ENCODE data around the gene FOXD4.
A peak's percentile ranks its signal among the peaks of the same experiment; 100 is the strongest.
"Not testable (repeated sequence)": the region's sequence is repeated elsewhere in the genome, so short reads cannot be mapped to it uniquely, and the experiment has no call there.

Gene FOXD4

DNA sequence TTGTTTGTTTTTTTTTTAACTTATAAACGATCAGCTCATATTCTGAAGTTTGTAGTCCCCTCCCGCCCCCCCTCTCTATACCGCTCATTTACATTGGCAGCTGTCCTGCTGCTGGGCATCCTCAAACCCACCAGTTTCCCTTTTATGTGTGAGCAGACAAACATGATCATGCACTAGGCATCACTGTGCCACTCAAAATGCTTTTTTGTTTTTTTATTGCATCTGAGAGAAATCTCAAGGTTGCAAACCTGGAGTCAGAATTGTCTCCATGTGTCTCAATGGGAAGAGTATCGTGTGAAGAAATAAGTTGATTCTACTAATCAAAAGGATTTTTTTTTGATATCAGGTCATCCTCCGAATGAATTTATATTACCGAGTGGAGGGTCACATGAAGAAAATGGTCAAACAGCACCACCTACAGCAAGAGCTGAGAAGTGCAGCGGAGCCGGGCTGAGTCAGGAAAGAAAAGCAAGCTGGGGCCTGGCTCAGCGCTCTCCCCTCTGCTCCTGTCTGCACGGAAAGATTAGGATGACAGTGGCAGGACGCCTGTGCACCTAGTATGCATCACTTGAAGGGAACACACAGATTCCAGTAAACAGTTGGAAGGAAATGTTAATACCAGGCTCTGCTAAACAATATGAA, 29.7 kb downstream of the FOXD4 start:
- H3K9me3 ChIP-seq (ENCODE audit: control insufficient read depth, insufficient read depth, low read depth, low read length); H3K9ac ChIP-seq (ENCODE audit: low read length); H3K27ac ChIP-seq (ENCODE audit: low read depth, low read length); H3K27me3 ChIP-seq (ENCODE audit: control insufficient read depth, insufficient read depth, low read length); H3K4me1 ChIP-seq (ENCODE audit: control insufficient read depth, insufficient read depth, low read length); H3K36me3 ChIP-seq (ENCODE audit: control insufficient read depth, insufficient read depth, low read length); H3K4me3 ChIP-seq (ENCODE audit: low read depth, low read length): not testable (repeated sequence)

DNA sequence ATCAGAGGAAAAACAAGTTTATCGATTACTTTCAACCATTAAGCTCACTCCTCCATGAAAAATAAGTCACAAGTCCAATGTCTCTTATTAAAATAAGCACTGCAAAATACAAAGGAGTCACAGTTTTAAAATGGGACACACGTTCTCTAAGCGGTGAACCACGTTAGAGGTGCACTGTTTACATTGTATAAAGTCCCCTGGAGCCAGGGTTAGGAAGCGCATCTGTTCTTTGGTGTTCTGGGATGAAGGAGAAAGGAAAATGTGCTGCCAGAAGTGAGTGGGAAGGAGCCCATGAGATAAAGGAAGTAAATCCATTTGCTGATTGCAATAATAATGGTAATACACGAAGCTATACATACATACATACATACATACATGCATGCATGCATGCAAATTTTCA, 30.4 kb downstream of the FOXD4 start:
- not testable (repeated sequence) for H3K4me1 ChIP-seq (ENCODE audit: control insufficient read depth, insufficient read depth, low read length); H3K27me3 ChIP-seq (ENCODE audit: control insufficient read depth, insufficient read depth, low read length); H3K36me3 ChIP-seq (ENCODE audit: control insufficient read depth, insufficient read depth, low read length); H3K27ac ChIP-seq (ENCODE audit: low read depth, low read length); H3K9ac ChIP-seq (ENCODE audit: low read length); H3K4me3 ChIP-seq (ENCODE audit: low read depth, low read length); H3K9me3 ChIP-seq (ENCODE audit: control insufficient read depth, insufficient read depth, low read depth, low read length)

GRCh38 chr9:87105-87504, 31.1 kb downstream of the FOXD4 start:
- H3K36me3 ChIP-seq (ENCODE audit: control insufficient read depth, insufficient read depth, low read length); H3K27ac ChIP-seq (ENCODE audit: low read depth, low read length); H3K4me3 ChIP-seq (ENCODE audit: low read depth, low read length); H3K9me3 ChIP-seq (ENCODE audit: control insufficient read depth, insufficient read depth, low read depth, low read length); H3K27me3 ChIP-seq (ENCODE audit: control insufficient read depth, insufficient read depth, low read length); H3K9ac ChIP-seq (ENCODE audit: low read length); H3K4me1 ChIP-seq (ENCODE audit: control insufficient read depth, insufficient read depth, low read length): not testable (repeated sequence)

DNA sequence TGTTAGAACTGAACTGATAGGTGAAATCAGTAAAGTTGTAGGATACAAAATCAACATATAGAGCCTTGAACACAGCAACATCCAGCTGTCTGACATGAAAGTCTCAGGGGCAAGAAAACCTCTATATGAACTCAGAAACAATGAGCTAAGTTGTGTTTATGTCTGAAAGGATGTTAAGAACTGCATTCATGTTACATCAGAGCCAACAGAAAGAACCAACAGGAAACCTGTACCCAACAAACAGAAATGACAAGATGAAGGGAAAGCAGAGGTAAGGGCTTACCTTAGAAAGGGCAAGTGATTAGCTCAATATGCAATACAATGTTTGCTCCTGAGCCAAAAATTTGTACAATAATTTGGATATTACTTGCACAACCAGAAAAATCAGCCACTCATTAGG, 31.5 kb downstream of the FOXD4 start:
- not testable (repeated sequence) for H3K4me1 ChIP-seq (ENCODE audit: control insufficient read depth, insufficient read depth, low read length); H3K27me3 ChIP-seq (ENCODE audit: control insufficient read depth, insufficient read depth, low read length); H3K9ac ChIP-seq (ENCODE audit: low read length); H3K27ac ChIP-seq (ENCODE audit: low read depth, low read length); H3K4me3 ChIP-seq (ENCODE audit: low read depth, low read length); H3K36me3 ChIP-seq (ENCODE audit: control insufficient read depth, insufficient read depth, low read length); H3K9me3 ChIP-seq (ENCODE audit: control insufficient read depth, insufficient read depth, low read depth, low read length)

DNA sequence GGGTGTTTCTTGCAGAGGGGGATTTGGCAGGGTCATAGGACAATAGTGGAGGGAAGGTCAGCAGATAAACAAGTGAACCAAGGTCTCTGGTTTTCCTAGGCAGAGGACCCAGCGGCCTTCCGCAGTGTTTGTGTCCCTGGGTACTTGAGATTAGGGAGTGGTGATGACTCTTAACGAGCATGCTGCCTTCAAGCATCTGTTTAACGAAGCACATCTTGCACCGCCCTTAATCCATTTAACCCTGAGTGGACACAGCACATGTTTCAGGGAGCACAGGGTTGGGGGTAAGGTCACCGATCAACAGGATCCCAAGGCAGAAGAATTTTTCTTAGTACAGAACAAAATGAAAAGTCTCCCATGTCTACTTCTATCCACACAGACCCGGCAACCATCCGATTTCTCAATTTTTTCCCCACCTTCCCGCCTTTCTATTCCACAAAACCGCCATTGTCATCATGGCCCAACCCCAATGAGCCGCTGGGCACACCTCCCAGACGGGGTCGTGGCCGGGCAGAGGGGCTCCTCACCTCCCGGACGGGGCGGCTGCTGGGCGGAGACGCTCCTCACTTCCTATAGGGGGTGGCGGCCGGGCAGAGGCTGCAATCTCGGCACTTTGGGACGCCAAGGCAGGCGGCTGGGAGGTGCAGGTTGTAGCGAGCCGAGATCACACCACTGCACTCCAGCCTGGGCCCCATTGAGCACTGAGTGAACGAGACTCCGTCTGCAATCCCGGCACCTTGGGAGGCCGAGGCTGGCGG, 35.1 kb downstream of the FOXD4 start:
- not testable (repeated sequence) for H3K27ac ChIP-seq (ENCODE audit: low read depth, low read length); H3K27me3 ChIP-seq (ENCODE audit: control insufficient read depth, insufficient read depth, low read length); H3K9me3 ChIP-seq (ENCODE audit: control insufficient read depth, insufficient read depth, low read depth, low read length); H3K4me1 ChIP-seq (ENCODE audit: control insufficient read depth, insufficient read depth, low read length); H3K36me3 ChIP-seq (ENCODE audit: control insufficient read depth, insufficient read depth, low read length); H3K4me3 ChIP-seq (ENCODE audit: low read depth, low read length); H3K9ac ChIP-seq (ENCODE audit: low read length)

DNA sequence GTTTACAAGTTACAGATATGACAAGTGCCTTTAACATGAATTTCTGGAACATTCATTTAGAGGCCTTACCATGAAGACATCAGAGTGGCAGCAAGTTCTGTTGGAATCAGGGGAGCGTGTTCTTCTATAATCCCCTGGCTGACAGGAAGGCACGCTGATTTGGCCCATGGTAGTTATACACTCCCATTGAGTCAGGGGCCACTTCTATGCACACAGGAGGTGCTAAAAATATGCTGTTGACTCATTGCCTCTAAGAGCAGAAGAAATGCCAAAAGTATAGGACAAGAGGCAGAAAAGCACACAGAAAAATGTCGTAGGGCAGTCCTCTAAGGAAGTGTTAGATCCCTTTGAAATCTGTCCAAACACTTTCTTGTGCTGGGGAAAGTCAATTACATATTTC, 39.9 kb downstream of the FOXD4 start:
- H3K4me1 ChIP-seq (ENCODE audit: control insufficient read depth, insufficient read depth, low read length); H3K27ac ChIP-seq (ENCODE audit: low read depth, low read length); H3K4me3 ChIP-seq (ENCODE audit: low read depth, low read length); H3K36me3 ChIP-seq (ENCODE audit: control insufficient read depth, insufficient read depth, low read length); H3K9ac ChIP-seq (ENCODE audit: low read length); H3K9me3 ChIP-seq (ENCODE audit: control insufficient read depth, insufficient read depth, low read depth, low read length): not testable (repeated sequence)
- H3K27me3 ChIP-seq (ENCODE audit: control insufficient read depth, insufficient read depth, low read length), result peaks cover 26% of the 10 kb centered on the region

- not testable (repeated sequence) for H3K4me1 ChIP-seq (ENCODE audit: control insufficient read depth, insufficient read depth, low read length); H3K27ac ChIP-seq (ENCODE audit: low read depth, low read length); H3K9me3 ChIP-seq (ENCODE audit: control insufficient read depth, insufficient read depth, low read depth, low read length); H3K4me3 ChIP-seq (ENCODE audit: low read depth, low read length); H3K36me3 ChIP-seq (ENCODE audit: control insufficient read depth, insufficient read depth, low read length); H3K9ac ChIP-seq (ENCODE audit: low read length)
- H3K27me3 ChIP-seq (ENCODE audit: control insufficient read depth, insufficient read depth, low read length), result peaks cover 41% of the 10 kb centered on the region
Measured at GRCh38 chr9:76389-76788, 41.8 kb downstream of the FOXD4 start.

DNA sequence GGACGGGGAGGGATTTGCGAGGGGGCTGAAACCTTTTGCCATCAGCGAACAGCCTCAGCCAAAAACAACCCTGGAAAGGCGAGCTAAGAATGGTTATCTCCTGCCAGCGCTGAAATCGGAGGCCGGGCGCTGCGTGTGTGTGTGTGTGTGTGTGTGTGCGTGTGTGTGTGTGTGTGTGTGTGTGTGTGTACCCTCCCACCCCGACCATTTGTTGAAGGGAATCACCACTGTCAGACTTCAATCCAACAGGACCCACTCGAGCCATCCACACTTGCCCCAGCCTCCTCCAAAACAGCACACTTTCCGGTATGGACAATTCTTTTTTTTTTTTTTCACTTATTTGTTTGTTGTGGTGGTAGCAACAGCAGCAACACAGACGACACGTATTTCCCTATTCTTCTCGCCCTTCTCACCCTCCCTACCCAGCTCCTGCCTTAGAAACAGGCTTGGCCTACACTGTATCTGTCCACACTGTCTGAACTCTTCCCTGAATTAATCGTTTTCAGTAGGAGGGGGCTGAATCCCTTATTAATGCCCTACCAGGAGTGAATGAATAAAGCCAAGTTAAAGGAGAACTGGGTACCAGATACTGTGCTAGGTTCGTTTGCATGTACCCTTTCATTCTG, 44.2 kb downstream of the FOXD4 start:
- H3K9me3 ChIP-seq (ENCODE audit: control insufficient read depth, insufficient read depth, low read depth, low read length); H3K4me1 ChIP-seq (ENCODE audit: control insufficient read depth, insufficient read depth, low read length); H3K36me3 ChIP-seq (ENCODE audit: control insufficient read depth, insufficient read depth, low read length); H3K27ac ChIP-seq (ENCODE audit: low read depth, low read length); H3K9ac ChIP-seq (ENCODE audit: low read length): not testable (repeated sequence)
- peak overlapping the region; percentile 60 for H3K4me3 ChIP-seq (ENCODE audit: low read depth, low read length)
- peaks cover 38% of the 10 kb centered on the region for H3K27me3 ChIP-seq (ENCODE audit: control insufficient read depth, insufficient read depth, low read length)

DNA sequence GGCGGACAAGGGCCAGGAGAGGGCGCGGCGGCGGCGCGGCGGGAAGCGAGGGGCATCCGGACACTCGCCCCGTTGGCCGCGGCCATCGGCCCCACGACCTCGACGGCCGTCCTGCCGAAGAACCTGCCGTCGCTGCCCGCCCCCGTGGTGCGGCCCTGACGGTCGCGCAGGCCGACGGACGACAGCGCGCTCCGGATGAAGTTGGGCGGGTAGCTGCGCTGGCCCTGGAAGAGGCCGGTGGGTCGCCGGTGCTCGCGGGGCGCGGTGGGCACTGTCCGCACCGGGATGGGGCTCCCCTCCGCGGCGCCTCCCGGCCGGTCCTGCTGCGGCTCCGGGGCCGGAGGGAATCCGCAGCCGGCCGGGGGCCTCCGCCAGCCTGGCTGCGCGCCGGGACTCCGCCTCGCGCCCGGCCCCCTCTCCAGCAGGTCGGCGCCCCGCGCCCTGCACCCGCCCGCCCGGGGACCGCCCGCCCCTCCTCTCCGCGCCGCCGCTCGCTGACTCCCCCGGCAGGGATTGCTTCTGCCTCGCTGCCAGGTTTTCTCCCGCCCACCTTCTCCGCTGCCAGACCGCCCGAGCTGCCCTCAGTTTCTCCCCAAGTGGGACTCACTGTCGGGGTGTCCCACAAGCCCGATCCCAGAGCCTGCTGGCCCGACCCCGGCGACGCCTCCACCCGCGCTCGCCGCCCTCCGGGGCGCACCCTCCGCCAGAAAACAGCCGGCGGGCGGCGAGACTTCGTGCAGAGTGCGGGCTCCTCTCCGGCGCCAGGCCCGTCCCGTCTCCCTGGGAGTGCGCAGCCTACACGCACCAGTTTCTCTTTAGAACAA, 44.9 kb downstream of the FOXD4 start:
- H3K27me3 ChIP-seq (ENCODE audit: control insufficient read depth, insufficient read depth, low read length), result peaks cover 38% of the 10 kb centered on the region
- peak overlapping the region; percentile 60 for H3K4me3 ChIP-seq (ENCODE audit: low read depth, low read length)
- not testable (repeated sequence) for H3K9me3 ChIP-seq (ENCODE audit: control insufficient read depth, insufficient read depth, low read depth, low read length); H3K9ac ChIP-seq (ENCODE audit: low read length); H3K27ac ChIP-seq (ENCODE audit: low read depth, low read length); H3K4me1 ChIP-seq (ENCODE audit: control insufficient read depth, insufficient read depth, low read length); H3K36me3 ChIP-seq (ENCODE audit: control insufficient read depth, insufficient read depth, low read length)
